Nephron (organoid): ENCODE measurements around the gene NDUFS2.

Experiments
- H3K27ac Mint-ChIP-seq, 3 experiments: 2 replicates each; pipeline ENCODE4 v1.8.0; 2020; ENCODE audit warnings: mixed read lengths in 3 of 3, mild to moderate bottlenecking in 2 of 3, moderate library complexity in 1 of 3
- H3K27me3 Mint-ChIP-seq: 2 replicates; pipeline ENCODE4 v1.8.0; 2021; ENCODE audit warnings: low read depth, mild to moderate bottlenecking, moderate library complexity, mixed read lengths
- H3K36me3 Mint-ChIP-seq: 2 replicates; pipeline ENCODE4 v1.8.0; 2020; ENCODE audit warnings: low read depth, mixed read lengths
- H3K4me1 Mint-ChIP-seq: 2 replicates; pipeline ENCODE4 v1.8.0; 2020; ENCODE audit warnings: mixed read lengths
- H3K4me3 Mint-ChIP-seq, 3 experiments: 2 replicates each; pipeline ENCODE4 v1.8.0; 2020; ENCODE audit warnings: mild to moderate bottlenecking in 3 of 3, mixed read lengths in 3 of 3, moderate library complexity in 2 of 3
- H3K9me3 Mint-ChIP-seq: 2 replicates; pipeline ENCODE4 v1.8.0; 2020; ENCODE audit warnings: mixed read lengths
- CTCF ChIP-seq, 3 experiments: fragments of 200-600 bp; sonication (generic); IDR thresholded peaks; one replicate each; pipeline ENCODE4 v1.5.0; 2021; ENCODE audit warnings: antibody characterized with exemption in 3 of 3; ENCODE audit not compliant: unreplicated experiment in 3 of 3

Gene NDUFS2

DNA sequence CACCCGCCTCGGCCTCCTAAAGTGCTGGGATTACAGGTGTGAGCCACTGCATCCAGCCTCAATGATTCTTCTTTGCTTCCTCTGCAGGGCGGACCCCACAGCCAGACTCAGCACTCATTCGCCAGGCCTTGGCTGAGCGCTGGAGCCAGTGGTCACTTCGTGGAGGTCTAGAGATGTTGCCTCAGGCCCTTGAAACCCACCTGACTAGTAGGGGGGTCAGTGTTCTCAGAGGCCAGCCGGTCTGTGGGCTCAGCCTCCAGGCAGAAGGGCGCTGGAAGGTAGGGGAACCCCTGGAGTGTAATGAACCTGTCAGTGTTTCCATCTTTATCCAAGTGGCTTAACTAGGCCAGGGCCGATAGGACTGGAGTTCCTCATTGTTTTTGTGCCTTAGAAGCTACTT lies 33.3 kb upstream of the NDUFS2 start:
- Mint-ChIP-seq H3K4me3 (peak overlapping the region; percentile 83 to 94 (median 88)), H3K36me3 (peaks cover 42% of the 10 kb centered on the region), H3K4me1 (peaks cover 31% of the 10 kb centered on the region), H3K27ac (no peak overlapping the region), H3K27me3 (no peaks in the 10 kb centered on the region), H3K9me3 (no peaks in the 10 kb centered on the region)
- no peak for TF ChIP-seq CTCF (IDR thresholded peaks at IDR 0.05; ENCODE audit: unreplicated experiment in 3 of 3)

- H3K9me3 Mint-ChIP-seq = no peaks in the 10 kb centered on the region
- H3K36me3 Mint-ChIP-seq = peaks cover 49% of the 10 kb centered on the region
- no peak overlapping the region for H3K27ac Mint-ChIP-seq
- peaks cover 33% of the 10 kb centered on the region for H3K4me1 Mint-ChIP-seq
- H3K4me3 Mint-ChIP-seq = peak overlapping the region in 1 of 3 experiments; percentile 14
- TF ChIP-seq CTCF (IDR thresholded peaks at IDR 0.05; ENCODE audit: unreplicated experiment in 3 of 3) = no peak
- H3K27me3 Mint-ChIP-seq = no peaks in the 10 kb centered on the region
Measured at GRCh38 chr1:161171191-161171590, 31.0 kb upstream of the NDUFS2 start.

- no peaks in the 10 kb centered on the region for H3K9me3 Mint-ChIP-seq
- H3K4me3 Mint-ChIP-seq = no peak overlapping the region
- H3K27ac Mint-ChIP-seq = no peak overlapping the region
- peaks cover 36% of the 10 kb centered on the region for H3K4me1 Mint-ChIP-seq
- no peaks in the 10 kb centered on the region for H3K27me3 Mint-ChIP-seq
- peaks cover 49% of the 10 kb centered on the region for H3K36me3 Mint-ChIP-seq
- no peak for TF ChIP-seq CTCF (IDR thresholded peaks at IDR 0.05; ENCODE audit: unreplicated experiment in 3 of 3)
Measured at GRCh38 chr1:161171696-161172095, 30.5 kb upstream of the NDUFS2 start.

DNA sequence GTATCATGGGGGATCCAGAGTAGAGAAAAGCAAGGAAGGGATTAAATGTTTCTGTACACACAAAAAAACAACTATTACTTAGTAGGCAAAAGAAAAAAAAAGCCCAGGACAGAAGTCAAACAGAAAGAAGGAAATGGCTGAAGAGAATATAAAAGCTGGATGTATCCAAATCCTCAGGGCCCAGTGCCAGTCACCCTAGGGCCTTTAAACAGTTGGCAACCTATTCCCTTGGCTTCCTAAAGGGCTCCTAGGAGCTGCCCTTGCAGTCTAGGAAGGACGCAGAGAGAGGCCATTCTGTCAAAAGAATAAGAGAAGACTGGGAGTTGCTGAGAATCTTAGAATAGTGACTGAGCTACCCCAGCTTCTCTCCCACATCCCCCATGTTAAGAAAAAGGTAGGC lies 29.8 kb upstream of the NDUFS2 start:
- no peak overlapping the region for H3K27ac Mint-ChIP-seq
- TF ChIP-seq CTCF (IDR thresholded peaks at IDR 0.05; ENCODE audit: unreplicated experiment in 3 of 3) = no peak
- peaks cover 49% of the 10 kb centered on the region for H3K36me3 Mint-ChIP-seq
- no peaks in the 10 kb centered on the region for H3K27me3 Mint-ChIP-seq
- peak overlapping the region in 2 of 3 experiments; percentile 45 to 60 for H3K4me3 Mint-ChIP-seq
- H3K9me3 Mint-ChIP-seq = no peaks in the 10 kb centered on the region
- H3K4me1 Mint-ChIP-seq = peaks cover 40% of the 10 kb centered on the region

DNA sequence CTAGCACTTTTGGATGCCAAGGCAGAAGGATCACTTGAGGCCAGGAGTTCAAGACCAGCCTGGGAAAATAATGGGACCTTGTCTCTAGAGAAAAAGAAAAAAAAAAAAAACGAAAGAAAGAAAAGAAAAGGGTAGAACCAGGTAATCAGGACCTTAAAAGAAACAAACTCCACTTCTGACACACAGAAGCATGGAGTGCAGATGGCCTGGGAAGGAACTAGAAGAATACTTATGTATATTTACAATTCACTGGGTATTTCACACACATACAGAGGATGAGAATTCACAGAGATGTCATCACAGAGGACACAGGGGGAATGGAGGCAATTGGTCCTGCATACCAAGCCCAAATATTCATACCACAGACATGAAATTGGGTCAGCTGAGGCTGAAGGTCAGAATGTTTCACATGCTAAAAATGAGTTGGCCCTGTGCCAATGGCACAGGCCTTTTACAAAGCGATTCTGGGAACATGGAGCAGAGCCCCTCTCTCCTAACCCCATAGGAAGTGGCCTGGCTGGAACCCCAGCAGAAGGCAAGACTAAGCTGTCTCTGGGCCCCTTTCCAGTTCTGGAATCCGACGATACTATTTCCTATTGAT lies 29.3 kb upstream of the NDUFS2 start:
- H3K27ac Mint-ChIP-seq = peak overlapping the region in 1 of 3 experiments; percentile 48
- H3K36me3 Mint-ChIP-seq = peaks cover 49% of the 10 kb centered on the region
- no peaks in the 10 kb centered on the region for H3K27me3 Mint-ChIP-seq
- peaks cover 45% of the 10 kb centered on the region for H3K4me1 Mint-ChIP-seq
- TF ChIP-seq CTCF (IDR thresholded peaks at IDR 0.05; ENCODE audit: unreplicated experiment in 3 of 3) = no peak
- peak overlapping the region in 1 of 3 experiments; percentile 60 for H3K4me3 Mint-ChIP-seq
- H3K9me3 Mint-ChIP-seq = no peaks in the 10 kb centered on the region

DNA sequence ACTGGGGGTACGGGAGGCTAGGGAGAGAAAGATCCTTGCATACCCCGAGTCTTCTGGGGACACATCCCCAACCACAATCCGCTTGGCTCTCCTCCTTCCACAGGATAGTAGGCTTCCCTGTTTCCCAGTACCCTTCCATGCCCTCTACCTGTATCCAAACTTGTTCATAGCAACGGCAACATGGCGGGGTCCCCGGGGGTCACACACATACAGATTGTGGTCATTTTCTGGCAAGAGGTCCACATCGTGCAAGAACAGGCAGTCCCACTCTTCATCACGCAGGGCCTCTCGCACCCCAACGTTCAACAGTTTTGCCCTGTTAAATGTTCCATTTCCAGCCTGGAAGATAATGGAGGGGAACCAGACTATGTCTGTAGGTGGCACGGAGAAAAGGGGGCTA lies 28.5 kb upstream of the NDUFS2 start:
- peak overlapping the region; percentile 15 to 28 (median 26) for H3K4me3 Mint-ChIP-seq
- peaks cover 49% of the 10 kb centered on the region for H3K36me3 Mint-ChIP-seq
- no peaks in the 10 kb centered on the region for H3K9me3 Mint-ChIP-seq
- H3K27ac Mint-ChIP-seq = no peak overlapping the region
- H3K27me3 Mint-ChIP-seq = no peaks in the 10 kb centered on the region
- no peak for TF ChIP-seq CTCF (IDR thresholded peaks at IDR 0.05; ENCODE audit: unreplicated experiment in 3 of 3)
- H3K4me1 Mint-ChIP-seq = peaks cover 44% of the 10 kb centered on the region
